GM13976 (cell line): ENCODE data around the gene SIPA1.

Experiments
- DNase-seq: peaks from one replicate; pipeline ENCODE4 v3.0.0; 2012; ENCODE audit warnings: low spot score
- CTCF ChIP-seq: IDR thresholded peaks from 2 replicates; pipeline ENCODE4 v1.5.1; 2012; ENCODE audit warnings: borderline replicate concordance, mild to moderate bottlenecking; ENCODE audit not compliant: insufficient read depth; ENCODE audit errors: extremely low read depth, missing control alignments, control extremely low read depth
- in situ Hi-C: fragments of 300-500 bp; cut with MboI; formaldehyde crosslinking; loops from one replicate; pipeline ENCODE4 v1.12.0; 2022; ENCODE audit warnings: low sequenced_read_pairs, mixed read lengths, inconsistent platforms; ENCODE audit not compliant: unreplicated experiment

The SIPA1 gene

GRCh38 chr11:65651589-65652510 is 13.9 kb downstream of the SIPA1 start:
- DNase-seq: no peak
- in situ Hi-C loops: no loop called here
- TF ChIP-seq CTCF: no peak

- in situ Hi-C loops: no loop called here
- DNase-seq: peak; percentile 100
- no peak for TF ChIP-seq CTCF
These were observed 14.8 kb downstream of the SIPA1 start for GRCh38 chr11:65652511-65653228.

GRCh38 chr11:65653229-65654225 is 15.6 kb downstream of the SIPA1 start:
- no peak for TF ChIP-seq CTCF
- no peak for DNase-seq

GRCh38 chr11:65654375-65655349 is 16.8 kb downstream of the SIPA1 start:
- no peak for DNase-seq
- no peak for TF ChIP-seq CTCF

More at GRCh38 chr11:65653229-65654225, 15.6 kb downstream of the SIPA1 start:
- in situ Hi-C loops: no loop called here

GRCh38 chr11:65655570-65656332 is 17.9 kb downstream of the SIPA1 start:
- no peak for TF ChIP-seq CTCF
- in situ Hi-C loops: no loop called here
- DNase-seq: no peak

More at GRCh38 chr11:65654375-65655349, 16.8 kb downstream of the SIPA1 start:
- in situ Hi-C loops: no loop called here
